GM12878 (cell line): Measurements from ENCODE around the gene SF3A1. TPM values are rescaled to one million over a fixed set of nuclear protein-coding genes. Genes with fewer than 3 reads are reported as not detected.
A peak's percentile ranks its signal among the peaks of the same experiment; 100 is the strongest.

ENCODE experiments used
- ATAC-seq: fragments of 200-7000 bp; cut with Tn5 transposase; 3 replicates; pipeline ENCODE4 v1.9.1; 2020; ENCODE audit warnings: mild to moderate bottlenecking, moderate library complexity
- BruUV-seq: library from RNA; stranded (reverse); fragments of 400-500 nt; replicated peaks from 2 replicates; lab custom pipeline; 2021; lab: Mats Ljungman, UMichigan
- CTCF ChIA-PET: fragments of 300-600 bp; sonication (Branson Sonifier 250); formaldehyde crosslinking; extraction: SDS; loops from one replicate; lab custom pipeline; 2021; ENCODE audit warnings: inconsistent platforms; lab: Yijun Ruan, JAX
- POLR2A ChIA-PET: fragments of 350-600 bp; formaldehyde crosslinking; extraction: SDS; loops from one replicate; lab custom pipeline; 2021; ENCODE audit warnings: inconsistent platforms; lab: Charles Lee
- RAD21 ChIA-PET: fragments of 300-600 bp; sonication (Branson Sonifier 250); formaldehyde crosslinking; loops from one replicate; lab custom pipeline; 2023; ENCODE audit warnings: antibody characterized with exemption; ENCODE audit not compliant: unreplicated experiment; lab: Charles Lee
- SMC1A ChIA-PET: fragments of 300-600 bp; sonication (Branson Sonifier 250); formaldehyde crosslinking; loops from one replicate; lab custom pipeline; 2023; ENCODE audit not compliant: unreplicated experiment, uncharacterized antibody; lab: Charles Lee
- DNase-seq: peaks from one replicate; pipeline ENCODE4 v3.0.0-alpha.2; 2011; ENCODE audit warnings: low read depth, low spot score
- FAIRE-seq: peaks from 3 replicates; lab custom pipeline; 2011; peaks lifted over from hg19 to GRCh38; lab: Jason Lieb, UNC
- H2AFZ ChIP-seq: 2 replicates; pipeline ENCODE4 v1.6.0; 2011; ENCODE audit warnings: low read depth, low read length, control low read depth; ENCODE audit not compliant: control insufficient read depth
- H3K27ac ChIP-seq: 2 replicates; pipeline ENCODE4 v1.5.1; 2011; ENCODE audit warnings: control low read depth; ENCODE audit not compliant: control insufficient read depth, insufficient read depth
- H3K27me3 ChIP-seq, 2 experiments: replicated peaks in 1 of 2; 2 replicates each; pipeline versions ENCODE4 v1.6.0 to v1.6.1; 2011; ENCODE audit warnings: low read length in 1 of 2; ENCODE audit not compliant: control insufficient read depth in 2 of 2, insufficient read depth in 2 of 2
- H3K36me3 ChIP-seq, 2 experiments: 2 replicates each; pipeline ENCODE4 v1.5.1; 2011; ENCODE audit warnings: low read length in 1 of 2; ENCODE audit not compliant: control insufficient read depth in 2 of 2, insufficient read depth in 2 of 2
- H3K4me1 ChIP-seq: 2 replicates; pipeline ENCODE4 v1.6.1; 2011; ENCODE audit warnings: mild to moderate bottlenecking, low read length, moderate library complexity, mixed read lengths; ENCODE audit not compliant: control insufficient read depth, insufficient read depth
- H3K4me2 ChIP-seq: 2 replicates; pipeline ENCODE4 v1.6.0; 2011; ENCODE audit warnings: control low read depth; ENCODE audit not compliant: control insufficient read depth, insufficient read depth
- H3K4me3 ChIP-seq: fragments of 200-600 bp; sonication (generic); 2 replicates; pipeline ENCODE4 v1.5.1; 2016
- H3K79me2 ChIP-seq: 2 replicates; pipeline ENCODE4 v1.6.0; 2011; ENCODE audit warnings: low read length; ENCODE audit not compliant: control insufficient read depth, insufficient read depth
- H3K9ac ChIP-seq: 2 replicates; pipeline ENCODE4 v1.8.0; 2011; ENCODE audit warnings: low read length, control low read depth, mixed read lengths; ENCODE audit not compliant: control insufficient read depth, insufficient read depth
- H3K9me3 ChIP-seq: replicated peaks from 3 replicates; pipeline ENCODE4 v1.5.1; 2011; ENCODE audit warnings: mild to moderate bottlenecking, low read length; ENCODE audit not compliant: control insufficient read depth, insufficient read depth
- H4K20me1 ChIP-seq: 2 replicates; pipeline ENCODE4 v1.6.0; 2011; ENCODE audit not compliant: control insufficient read depth, insufficient read depth
- CTCF ChIP-seq, 3 experiments: IDR thresholded peaks in 2 of 3; conservative IDR thresholded peaks in 1 of 3; 2 replicates each; pipeline ENCODE4 v1.5.1; 2011; ENCODE audit warnings: low read depth in 3 of 3, low read length in 3 of 3, mild to moderate bottlenecking in 3 of 3, control low read depth in 2 of 3, moderate library complexity in 2 of 3, inconsistent platforms in 1 of 3, mixed read lengths in 1 of 3; ENCODE audit not compliant: control insufficient read depth in 2 of 3, insufficient read depth in 1 of 3; ENCODE audit errors: extremely low read depth in 1 of 3
- DPF2 ChIP-seq: fragments of 450-650 bp; IDR thresholded peaks from 2 replicates; pipeline ENCODE4 v1.6.1; 2017; ENCODE audit warnings: mild to moderate bottlenecking
- EP300 ChIP-seq, 2 experiments: fragments of 150-350 bp in 1 of 2; IDR thresholded peaks; 2 replicates each; pipeline ENCODE4 v1.6.1; 2011 to 2012; ENCODE audit warnings: low read depth in 2 of 2, low read length in 2 of 2, borderline replicate concordance in 1 of 2, improper control_type of control experiment in 1 of 2, inconsistent platforms in 1 of 2; ENCODE audit not compliant: control insufficient read depth in 1 of 2
- WGBS: methylation state at CpG from one replicate; pipeline ENCODE4 v1.1.6; 2016; ENCODE audit warnings: low lambda C conversion rate; ENCODE audit not compliant: insufficient replicate concordance, insufficient coverage; ENCODE audit errors: missing lambda C conversion rate; 5-methylcytosine and 5-hydroxymethylcytosine counted together
- in situ Hi-C: fragments of 300-500 bp; cut with MboI; formaldehyde crosslinking; loops from 9 replicates; pipeline ENCODE4 v1.14.3; 2018; ENCODE audit warnings: mixed read lengths
- intact Hi-C: fragments of 100-400 bp; cut with micrococcal nuclease; formaldehyde crosslinking; loops from one replicate; pipeline ENCODE4 v1.14.2; 2022; ENCODE audit not compliant: unreplicated experiment
- polyA plus RNA-seq, 11 experiments: library from polyadenylated mRNA; depleted of rRNA in 4 of 11; unstranded in 6 of 11; stranded (reverse) in 5 of 11; fragments of >200 nt; fragmentation: Nextera tagmentation in 4 of 11; fragmentation: Illumina TruSeq in 1 of 11; extraction: Ambion mirVana in 4 of 11; extraction: Trizol in 1 of 11; gene quantifications; 1 replicate in 1 of 11; 2 replicates in 10 of 11; pipeline versions ENCODE4 v1.2.1 to v1.2.3, GENCODE V29; 2011 to 2016; ENCODE audit warnings: inconsistent platforms in 2 of 11, missing spikeins in 2 of 11, low read depth in 1 of 11
- total RNA-seq, 4 experiments: library from RNA; depleted of rRNA in 3 of 4; stranded (reverse); fragments of >200 nt in 3 of 4; fragmentation: Illumina TruSeq in 1 of 4; extraction: Trizol in 1 of 4; gene quantifications; 2 replicates each; pipeline versions ENCODE4 v1.2.1 to v1.2.3, GENCODE V29; 2013 to 2021

SF3A1 gene
- total and polyA plus RNA-seq, 10 of the 15 experiments (the other 5 are each of a cell fraction or from before 2014, with no cell fraction given): 10.4 to 239 (median 46.0) TPM

- Histone ChIP-seq H3K27me3 (no peaks in the 10 kb centered on the region), H3K9me3 (peaks cover 2% of the 10 kb centered on the region; the same call in 2 of the 3 replicates), H3K36me3 (no peaks in the 10 kb centered on the region), H3K27ac (no peak overlapping the region; the same call in 1 of the 2 replicates), H3K4me2 (peak overlapping the region; percentile 75), H3K9ac (peak overlapping the region; percentile 58), H2AFZ (peak overlapping the region; percentile 56), H3K4me3 (peak overlapping the region; percentile 77; the same call in 1 of the 2 replicates), H3K4me1 (peaks cover 9% of the 10 kb centered on the region), H3K79me2 (no peaks in the 10 kb centered on the region), H4K20me1 (no peaks in the 10 kb centered on the region)
- no TSS peak for BruUV-seq
- no peak for ATAC-seq
- TF ChIP-seq EP300 (IDR thresholded peaks at IDR 0.05; ENCODE audit: borderline replicate concordance in 1 of 2, control insufficient read depth in 1 of 2, low read depth in 2 of 2, low read length in 2 of 2): no peak
- TF ChIP-seq CTCF (IDR thresholded peaks at IDR 0.05 in 2 of 3, conservative IDR thresholded peaks at IDR 0.05 in 1 of 3; ENCODE audit: control insufficient read depth in 2 of 3, extremely low read depth in 1 of 3, insufficient read depth in 1 of 3, low read depth in 3 of 3, low read length in 3 of 3): 0 out of 6 replicates have a peak, but pooled peaks of 1 of the 3 experiments have one; percentile 7
- no peak for TF ChIP-seq DPF2
- in situ Hi-C loops (loop anchor here (5.0 kb wide), 1 partner anchor 99 kb away; the partner anchor contains the start of gene CASTOR1), intact Hi-C loops (loop anchor here (2.0 to 5.0 kb wide), 2 partner anchors 124 to 279 kb away; no protein-coding TSS in a partner anchor)
- CTCF ChIA-PET: interaction anchor here (0.7 to 14.9 kb wide), 6 partner anchors 37 to 279 kb away, joined by 3 to 436 read pairs (median 4); partner anchors contain the start of gene CASTOR1
- SMC1A ChIA-PET: interaction anchor here (1.1 to 14.7 kb wide), 3 partner anchors 35 to 123 kb away, joined by 4 to 201 read pairs (median 5); partner anchors contain the start of gene CASTOR1
- POLR2A ChIA-PET: no interaction called here
- whole genome bisulfite sequencing: 40% methylated on average over 8 of the region's 10 CpGs
- RAD21 ChIA-PET: interaction anchor here (0.8 to 13.8 kb wide), 6 partner anchors 13 to 97 kb away, joined by 3 to 277 read pairs (median 6); partner anchors contain the start of genes CASTOR1, MTFP1 and TBC1D10A
- no peak for DNase-seq
- FAIRE-seq: no peak
Measured at GRCh38 chr22:30386608-30386959, 29.9 kb upstream of the SF3A1 start.
